Astrocyte of the spinal cord (primary cell): ENCODE measurements around the gene ADAMTS20.

Experiments
- DNase-seq: peaks from one replicate; pipeline ENCODE4 v3.0.0; 2011; ENCODE audit warnings: low read depth, low spot score
- H3K4me3 ChIP-seq: 2 replicates; pipeline ENCODE4 v1.5.1; 2011; ENCODE audit warnings: low read depth, mild to moderate bottlenecking, low read length, moderate library complexity
- CTCF ChIP-seq: IDR thresholded peaks from 2 replicates; pipeline ENCODE4 v1.5.1; 2012; ENCODE audit warnings: low read depth, mild to moderate bottlenecking, low read length, inconsistent platforms
- in situ Hi-C: cut with HindIII; loops from 2 replicates; pipeline ENCODE4 v1.10.0; 2017; ENCODE audit warnings: low sequenced_read_pairs

Gene ADAMTS20

DNA sequence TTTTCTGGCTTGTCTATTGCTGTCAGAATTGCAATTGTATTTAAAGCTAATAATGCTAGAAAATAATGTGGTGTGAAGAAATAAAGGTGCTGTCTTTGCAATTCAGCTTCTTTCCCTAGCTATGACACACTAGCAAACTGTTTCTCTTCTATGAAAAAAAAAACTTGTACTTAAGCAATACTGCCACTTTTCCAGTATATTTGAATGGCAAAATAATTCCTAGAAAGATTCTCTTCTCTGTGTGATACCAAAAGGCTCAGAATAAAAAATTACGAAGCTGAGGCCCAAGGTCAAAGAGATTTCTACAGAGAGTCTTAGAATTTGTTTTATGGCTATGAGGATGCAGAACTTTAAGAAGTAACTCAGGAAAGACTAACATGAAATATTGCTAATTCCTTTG is 235.5 kb downstream of the ADAMTS20 start:
- TF ChIP-seq CTCF: no peak
- DNase-seq: peak; percentile 55
- no peak overlapping the region for H3K4me3 ChIP-seq
- in situ Hi-C loops: no loop called here

- no peak for TF ChIP-seq CTCF
- in situ Hi-C loops: no loop called here
- H3K4me3 ChIP-seq: no peak overlapping the region
- DNase-seq: peak; percentile 93
Measured at GRCh38 chr12:43315961-43316360, 236.0 kb downstream of the ADAMTS20 start.

DNA sequence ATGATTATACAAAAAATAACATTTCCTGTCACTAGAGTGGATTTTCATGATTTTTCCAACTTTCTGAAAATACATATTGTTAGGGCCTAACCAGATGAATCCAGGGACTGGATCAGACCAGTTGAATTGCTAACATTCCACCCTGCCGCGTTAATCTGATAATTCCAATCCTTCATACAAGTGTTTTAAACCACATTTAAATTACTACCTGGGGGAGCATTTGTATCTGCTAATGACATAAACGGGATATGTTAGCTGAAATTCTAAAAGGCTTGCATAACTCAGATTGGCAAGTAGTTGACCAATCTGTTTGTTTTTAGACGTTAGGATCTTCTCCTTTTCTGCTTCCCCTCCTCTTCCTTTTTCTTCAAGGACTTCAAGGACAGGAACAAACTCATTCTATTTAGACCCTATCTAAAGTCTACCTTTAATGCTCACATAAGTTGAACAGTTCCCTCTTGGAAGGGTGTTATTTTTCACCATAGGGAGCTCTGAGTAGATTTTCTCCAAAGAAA is 239.0 kb downstream of the ADAMTS20 start:
- H3K4me3 ChIP-seq: no peak overlapping the region
- in situ Hi-C loops: no loop called here
- no peak for DNase-seq
- TF ChIP-seq CTCF: no peak

- in situ Hi-C loops: no loop called here
- TF ChIP-seq CTCF: no peak
- DNase-seq: no peak
- H3K4me3 ChIP-seq: no peak overlapping the region
Measured at GRCh38 chr12:43310596-43310995, 241.4 kb downstream of the ADAMTS20 start.

DNA sequence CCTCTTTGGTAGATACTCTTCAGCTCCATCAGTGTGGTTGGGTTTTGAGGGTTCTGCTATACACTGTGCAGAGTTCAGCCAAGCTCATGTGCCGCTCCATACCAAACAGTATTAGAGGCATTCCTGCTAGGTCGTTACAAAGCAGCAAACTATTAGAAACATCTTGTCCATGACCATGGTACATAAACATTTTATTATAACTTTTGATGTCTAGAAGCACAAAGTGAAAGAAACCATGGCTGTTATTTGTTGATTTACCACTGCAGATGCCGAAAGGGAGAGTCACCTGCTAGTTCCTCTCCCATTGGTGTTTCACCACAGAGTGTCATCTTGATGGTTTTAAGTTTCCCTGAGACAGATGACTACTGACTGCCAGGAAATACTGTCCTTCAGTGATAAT is 242.0 kb downstream of the ADAMTS20 start:
- H3K4me3 ChIP-seq: no peak overlapping the region
- no peak for TF ChIP-seq CTCF
- in situ Hi-C loops: no loop called here
- DNase-seq: peak; percentile 88

DNA sequence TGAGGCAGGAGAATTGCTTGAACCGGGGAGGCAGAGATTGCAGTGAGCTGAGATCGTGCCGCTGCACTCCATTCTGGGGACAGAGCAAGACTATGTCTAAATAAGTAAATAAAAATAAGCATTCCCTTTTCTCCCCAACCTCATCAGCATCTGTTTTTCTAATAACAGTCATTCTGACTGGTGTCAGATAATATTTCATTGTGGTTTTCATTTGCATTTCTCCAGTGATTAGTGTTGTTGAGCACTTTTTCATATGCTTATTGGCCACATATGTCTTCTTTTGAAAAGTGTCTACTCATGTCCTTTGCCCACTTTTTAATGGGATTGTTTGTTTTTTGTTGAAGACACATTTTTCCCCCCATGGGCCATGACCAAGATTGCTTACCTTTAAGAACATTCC is 243.2 kb downstream of the ADAMTS20 start:
- in situ Hi-C loops: no loop called here
- TF ChIP-seq CTCF: no peak
- DNase-seq: no peak
- no peak overlapping the region for H3K4me3 ChIP-seq

DNA sequence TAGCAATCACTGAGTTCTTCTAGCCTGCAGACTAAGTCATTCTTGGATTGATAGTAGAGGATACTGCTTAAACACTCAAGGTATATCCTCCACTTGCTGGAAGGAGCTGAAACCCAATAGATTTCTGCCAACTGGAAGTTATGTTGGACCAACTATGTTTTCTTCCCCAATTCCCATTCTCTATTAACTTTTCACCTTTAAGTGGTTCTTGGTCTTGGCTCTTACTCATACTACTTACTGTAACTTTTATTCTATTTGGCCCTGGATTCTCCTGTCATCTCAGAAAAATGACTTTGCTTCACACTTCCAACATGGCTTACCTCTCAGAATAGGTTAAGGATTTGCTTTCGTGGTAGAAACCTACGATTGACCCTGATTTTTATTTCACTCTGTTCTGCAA is 244.9 kb downstream of the ADAMTS20 start:
- in situ Hi-C loops: no loop called here
- no peak for TF ChIP-seq CTCF

More for the DNA sequence above, 244.9 kb downstream of the ADAMTS20 start:
- DNase-seq: no peak
- no peak overlapping the region for H3K4me3 ChIP-seq
